GM18951 (cell line): ENCODE results near the gene ABL2.

Source experiments
- POLR2A ChIP-seq: IDR thresholded peaks from 4 replicates; pipeline ENCODE4 v1.6.1; 2011; ENCODE audit warnings: mild to moderate bottlenecking; ENCODE audit not compliant: insufficient read length, insufficient read depth; ENCODE audit errors: extremely low read depth
- in situ Hi-C: fragments of 300-500 bp; cut with MboI; formaldehyde crosslinking; loops from one replicate; pipeline ENCODE4 v1.12.0; 2022; ENCODE audit warnings: low sequenced_read_pairs, mixed read lengths, inconsistent platforms; ENCODE audit not compliant: unreplicated experiment

Gene ABL2

GRCh38 chr1:179082333-179082998, 147.0 kb downstream of the ABL2 start:
- in situ Hi-C loops: loop anchor here (5.0 kb wide), 1 partner anchor 285 kb away; the partner anchor contains the start of gene AXDND1
- no peak for TF ChIP-seq POLR2A

GRCh38 chr1:179081687-179082332, 147.7 kb downstream of the ABL2 start, which contains the start of gene TOR3A:
TSS of gene TOR3A (plus strand) at chr1:179082070. CDS start at chr1:179082129, 59 bp downstream.
- peak; percentile 98 for TF ChIP-seq POLR2A
- in situ Hi-C loops: loop anchor here (5.0 kb wide), 1 partner anchor 285 kb away; the partner anchor contains the start of gene AXDND1

- TF ChIP-seq POLR2A: no peak
- in situ Hi-C loops: loop anchor here (5.0 kb wide), 1 partner anchor 286 kb away; the partner anchor contains the start of gene AXDND1
Measured at GRCh38 chr1:179080866-179081686, 148.4 kb downstream of the ABL2 start.

GRCh38 chr1:179079113-179079761, 150.2 kb downstream of the ABL2 start:
- in situ Hi-C loops: no loop called here
- no peak for TF ChIP-seq POLR2A

- TF ChIP-seq POLR2A: no peak
- in situ Hi-C loops: no loop called here
Measured at GRCh38 chr1:179077396-179077795, 152.1 kb downstream of the ABL2 start.

GRCh38 chr1:179066471-179066870, 163.0 kb downstream of the ABL2 start:
- in situ Hi-C loops: no loop called here
- no peak for TF ChIP-seq POLR2A

GRCh38 chr1:179061360-179062282, 167.9 kb downstream of the ABL2 start:
- no peak for TF ChIP-seq POLR2A
- in situ Hi-C loops: no loop called here

GRCh38 chr1:179058487-179059483, 170.7 kb downstream of the ABL2 start:
- no peak for TF ChIP-seq POLR2A
- in situ Hi-C loops: no loop called here

- in situ Hi-C loops: no loop called here
Measured at GRCh38 chr1:179055937-179056336, 173.5 kb downstream of the ABL2 start.

GRCh38 chr1:179053486-179053885, 176.0 kb downstream of the ABL2 start:
- in situ Hi-C loops: no loop called here
- TF ChIP-seq POLR2A: no peak

More at GRCh38 chr1:179055937-179056336, 173.5 kb downstream of the ABL2 start:
- no peak for TF ChIP-seq POLR2A

GRCh38 chr1:179052776-179053175, 176.7 kb downstream of the ABL2 start:
- in situ Hi-C loops: no loop called here
- no peak for TF ChIP-seq POLR2A
